HG03469 (cell line): Measurements from ENCODE around the gene ATP8A2.
"Not testable (repeated sequence)": the region's sequence is repeated elsewhere in the genome, so short reads cannot be mapped to it uniquely, and the experiment has no call there.

Experiments used
- ATAC-seq: cut with Tn5 transposase; IDR thresholded peaks from one replicate; pipeline ENCODE4 v1.9.1; 2021; ENCODE audit warnings: mild to moderate bottlenecking, moderate library complexity, moderate number of reproducible peaks; ENCODE audit not compliant: unreplicated experiment

The ATP8A2 gene

GRCh38 chr13:25529425-25529824 lies 157.7 kb downstream of the ATP8A2 start:
- ATAC-seq = no peak

- no peak for ATAC-seq
These were observed 166.5 kb downstream of the ATP8A2 start for GRCh38 chr13:25538276-25538675.

- ATAC-seq = peak; percentile 48
These were observed 169.8 kb downstream of the ATP8A2 start for GRCh38 chr13:25541434-25542123.

- not testable (repeated sequence) for ATAC-seq
These were observed 177.2 kb downstream of the ATP8A2 start for GRCh38 chr13:25548991-25549390.

- ATAC-seq = no peak
These were observed 190.0 kb downstream of the ATP8A2 start for GRCh38 chr13:25561812-25562211.

GRCh38 chr13:25570185-25570584 lies 198.4 kb downstream of the ATP8A2 start:
- ATAC-seq = no peak

GRCh38 chr13:25571237-25571636 lies 199.5 kb downstream of the ATP8A2 start:
- ATAC-seq = no peak

- ATAC-seq = not testable (repeated sequence)
These were observed 200.4 kb downstream of the ATP8A2 start for GRCh38 chr13:25572171-25572570.

- ATAC-seq = peak; percentile 44
These were observed 202.9 kb downstream of the ATP8A2 start for GRCh38 chr13:25574437-25575411.

- no peak for ATAC-seq
These were observed 203.8 kb downstream of the ATP8A2 start for GRCh38 chr13:25575562-25575961.

- ATAC-seq = no peak
These were observed 206.8 kb downstream of the ATP8A2 start for GRCh38 chr13:25578526-25578925.

- no peak for ATAC-seq
These were observed 207.4 kb downstream of the ATP8A2 start for GRCh38 chr13:25579221-25579620.

- ATAC-seq = no peak
These were observed 209.6 kb downstream of the ATP8A2 start for GRCh38 chr13:25581351-25581750.

GRCh38 chr13:25584087-25584486 lies 212.3 kb downstream of the ATP8A2 start:
- ATAC-seq = no peak

- no peak for ATAC-seq
These were observed 213.2 kb downstream of the ATP8A2 start for GRCh38 chr13:25585000-25585399.

GRCh38 chr13:25587326-25587980 lies 215.7 kb downstream of the ATP8A2 start:
- no peak for ATAC-seq

- ATAC-seq = no peak
These were observed 216.7 kb downstream of the ATP8A2 start for GRCh38 chr13:25588336-25589060.

- ATAC-seq = no peak
These were observed 226.6 kb downstream of the ATP8A2 start for GRCh38 chr13:25598421-25598820.

- ATAC-seq = no peak
These were observed 230.4 kb downstream of the ATP8A2 start for GRCh38 chr13:25602176-25602575.

- ATAC-seq = no peak
These were observed 232.3 kb downstream of the ATP8A2 start for GRCh38 chr13:25604106-25604505.

- ATAC-seq = no peak
These were observed 235.3 kb downstream of the ATP8A2 start for GRCh38 chr13:25607096-25607495.
